AG04450 (cell line): ENCODE measurements around the gene CDKN2AIP. TPM values are rescaled to one million over a fixed set of nuclear protein-coding genes. Genes with fewer than 3 reads are reported as not detected.

Source experiments
- CTCF ChIA-PET: fragments of 300-600, 350-600 bp; formaldehyde crosslinking; extraction: SDS; loops from one replicate; lab custom pipeline; 2022; ENCODE audit warnings: antibody characterized with exemption, inconsistent platforms; lab: Charles Lee
- POLR2A ChIA-PET: fragments of 350-600 bp; formaldehyde crosslinking; extraction: SDS; loops from one replicate; lab custom pipeline; 2021; ENCODE audit warnings: antibody characterized with exemption, inconsistent platforms; lab: Yijun Ruan, JAX
- DNase-seq: peaks from one replicate; pipeline ENCODE4 v3.0.0-alpha.2; 2011; ENCODE audit warnings: low read depth, low spot score
- H3K27ac ChIP-seq: one replicate; pipeline ENCODE4 v1.5.1; 2012; ENCODE audit warnings: low read depth, low read length, control low read depth
- H3K27me3 ChIP-seq: one replicate; pipeline ENCODE4 v1.6.0; 2012; ENCODE audit warnings: low read length; ENCODE audit not compliant: control insufficient read depth, insufficient read depth
- H3K4me3 ChIP-seq: 2 replicates; pipeline ENCODE4 v1.5.1; 2011; ENCODE audit warnings: mild to moderate bottlenecking, low read depth, low read length, control low read depth
- H3K9me3 ChIP-seq: 2 replicates; pipeline ENCODE4 v1.5.1; 2012; ENCODE audit warnings: low read length; ENCODE audit not compliant: control insufficient read depth, insufficient read depth
- CTCF ChIP-seq: IDR thresholded peaks from 2 replicates; pipeline ENCODE4 v1.5.1; 2011; ENCODE audit warnings: low read depth, low read length, control low read depth, inconsistent platforms
- polyA plus RNA-seq: library from polyadenylated mRNA; depleted of rRNA; stranded (reverse); fragments of >200 nt; gene quantifications from 2 replicates; pipeline ENCODE4 v1.2.3, GENCODE V29; 2011

The CDKN2AIP gene
- polyA plus RNA-seq, 1 experiment, result 15.7 TPM

DNA sequence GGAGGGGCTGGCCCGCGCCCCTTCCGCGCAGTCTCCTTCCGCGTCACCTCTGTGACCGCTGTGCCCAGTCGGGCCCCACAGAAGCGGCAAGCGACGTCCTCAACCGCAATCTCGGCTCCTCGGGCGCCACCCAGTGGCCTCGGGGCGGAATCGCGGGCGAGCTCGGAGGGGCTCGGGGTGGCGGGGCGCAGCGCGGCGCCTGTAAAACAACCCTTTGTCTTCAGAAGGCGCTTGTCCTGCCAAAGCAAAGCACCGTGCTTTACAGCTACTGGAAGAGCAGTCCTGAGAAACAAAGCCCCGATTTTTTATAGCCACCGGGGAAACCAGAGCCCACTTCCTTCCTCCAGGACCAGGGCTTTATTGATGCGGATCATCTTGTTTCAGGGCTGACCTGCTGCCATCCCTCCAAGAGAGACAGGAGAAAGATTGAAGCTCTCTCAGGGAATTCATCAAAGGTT is 37.3 kb upstream of the CDKN2AIP start:
- ChIA-PET CTCF (interaction anchor here (0.6 to 2.1 kb wide), 30 partner anchors 9 to 496 kb away, joined by 3 to 14 read pairs (median 3); partner anchors contain the start of gene CDKN2AIP), POLR2A (interaction anchor here (0.7 to 1.3 kb wide), 3 partner anchors 8 to 351 kb away, joined by 3 to 8 read pairs (median 7); no protein-coding TSS in a partner anchor)
- Histone ChIP-seq H3K27me3 (no peaks in the 10 kb centered on the region), H3K4me3 (peak overlapping the region; percentile 68), H3K9me3 (no peaks in the 10 kb centered on the region; the same call in 1 of the 2 replicates), H3K27ac (no peak overlapping the region)
- peak; percentile 13 for DNase-seq
- peak; percentile 81 for TF ChIP-seq CTCF

- H3K9me3 ChIP-seq, result no peaks in the 10 kb centered on the region; the same call in 1 of the 2 replicates
- H3K27me3 ChIP-seq, result no peaks in the 10 kb centered on the region
- no peak overlapping the region for H3K27ac ChIP-seq
- ChIA-PET CTCF (interaction anchor here (0.6 to 2.1 kb wide), 31 partner anchors 9 to 497 kb away, joined by 3 to 14 read pairs (median 3); partner anchors contain the start of gene CDKN2AIP), POLR2A (interaction anchor here (0.6 to 1.3 kb wide), 4 partner anchors 9 to 434 kb away, joined by 3 to 8 read pairs (median 5); no protein-coding TSS in a partner anchor)
- peak overlapping the region; percentile 68 for H3K4me3 ChIP-seq
- no peak for TF ChIP-seq CTCF
- DNase-seq, result no peak
These were observed 36.6 kb upstream of the CDKN2AIP start for GRCh38 chr4:183407635-183408464.

DNA sequence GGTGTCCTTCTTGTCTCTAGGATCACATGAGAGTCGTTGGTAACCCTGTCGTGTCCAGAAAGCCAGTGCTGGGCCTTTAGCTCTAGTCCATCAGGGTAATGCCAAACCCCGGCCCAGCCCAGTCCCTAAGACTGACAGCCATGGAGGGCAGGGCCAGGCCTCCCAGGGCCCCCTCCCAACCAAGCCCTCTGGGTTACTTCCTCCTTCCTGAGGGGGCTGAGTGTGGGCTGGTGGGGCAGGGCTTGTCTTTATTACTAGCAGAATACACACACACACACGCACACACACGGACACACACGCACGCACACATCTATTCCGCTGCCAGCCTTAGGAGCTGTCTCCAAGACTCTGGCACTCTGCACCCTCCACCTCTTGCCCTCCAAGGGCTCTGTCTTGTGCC is 35.6 kb upstream of the CDKN2AIP start:
- H3K4me3 ChIP-seq, result no peak overlapping the region
- no peak overlapping the region for H3K27ac ChIP-seq
- DNase-seq, result no peak
- TF ChIP-seq CTCF, result no peak
- POLR2A ChIA-PET, result interaction anchor here (0.6 kb wide), 1 partner anchor 435 kb away, joined by 3 read pairs; no protein-coding TSS in a partner anchor
- peaks cover 4% of the 10 kb centered on the region for H3K27me3 ChIP-seq
- no peaks in the 10 kb centered on the region; the same call in 1 of the 2 replicates for H3K9me3 ChIP-seq
- CTCF ChIA-PET, result interaction anchor here (0.9 to 1.4 kb wide), 3 partner anchors 147 to 484 kb away, joined by 3 read pairs; no protein-coding TSS in a partner anchor

DNA sequence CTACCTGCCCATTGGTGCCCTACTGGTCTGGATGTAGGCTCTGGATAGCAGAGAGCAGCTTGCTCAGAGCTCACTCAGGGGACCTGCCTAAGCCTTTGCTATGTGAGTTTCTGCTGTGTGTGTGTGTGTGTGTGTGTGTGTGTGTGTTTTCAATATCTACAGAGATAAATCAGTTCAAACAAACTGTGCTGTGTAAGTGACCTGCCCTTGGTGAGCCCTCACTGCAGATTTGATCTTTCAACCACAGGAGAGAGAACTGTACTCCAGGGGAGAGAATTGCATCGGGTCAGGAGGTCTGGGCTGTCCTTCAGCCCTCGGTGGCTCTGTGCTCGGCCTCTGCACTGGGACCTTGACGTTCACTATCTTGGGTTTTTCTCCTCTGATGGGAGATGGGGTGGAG is 35.0 kb upstream of the CDKN2AIP start:
- Histone ChIP-seq H3K9me3 (no peaks in the 10 kb centered on the region; the same call in 1 of the 2 replicates), H3K27ac (no peak overlapping the region), H3K4me3 (no peak overlapping the region), H3K27me3 (peaks cover 5% of the 10 kb centered on the region)
- CTCF ChIA-PET, result interaction anchor here (0.9 to 1.4 kb wide), 3 partner anchors 148 to 485 kb away, joined by 3 read pairs; no protein-coding TSS in a partner anchor
- POLR2A ChIA-PET, result no interaction called here
- no peak for TF ChIP-seq CTCF
- DNase-seq, result no peak
